Fibroblast of lung (primary cell): Measurements from ENCODE around the gene ARFGAP1. TPM values are rescaled to one million over a fixed set of nuclear protein-coding genes. Genes with fewer than 3 reads are reported as not detected.

ENCODE experiments used
- DNase-seq, 2 donors: peaks; one replicate each; pipeline versions ENCODE4 v3.0.0 to v3.0.0-alpha.2; 2010; ENCODE audit warnings: low read depth in 2 of 2
- H2AFZ ChIP-seq: 2 replicates; pipeline ENCODE4 v1.5.1; 2012; ENCODE audit warnings: low read length, control low read depth, inconsistent platforms
- H3K27ac ChIP-seq: 2 replicates; pipeline ENCODE4 v1.5.1; 2011; ENCODE audit warnings: low read length, control low read depth; ENCODE audit not compliant: insufficient read depth
- H3K27me3 ChIP-seq: 2 replicates; pipeline ENCODE4 v1.5.1; 2011; ENCODE audit warnings: mild to moderate bottlenecking, low read length; ENCODE audit not compliant: control insufficient read depth, insufficient read depth
- H3K36me3 ChIP-seq: 2 replicates; pipeline ENCODE4 v1.5.1; 2011; ENCODE audit warnings: low read length; ENCODE audit not compliant: control insufficient read depth, insufficient read depth
- H3K4me1 ChIP-seq: 2 replicates; pipeline ENCODE4 v1.5.1; 2011; ENCODE audit warnings: low read length; ENCODE audit not compliant: control insufficient read depth, insufficient read depth; ENCODE audit errors: extremely low read depth
- H3K4me2 ChIP-seq: 2 replicates; pipeline ENCODE4 v1.5.1; 2011; ENCODE audit warnings: low read length, control low read depth; ENCODE audit not compliant: insufficient read depth; ENCODE audit errors: extremely low read depth
- H3K4me3 ChIP-seq, 4 experiments: fragments of 200-600 bp in 1 of 4; sonication (generic) in 1 of 4; replicated peaks in 1 of 4; 2 replicates each; pipeline ENCODE4 v1.5.1; 2011 to 2016; ENCODE audit warnings: low read length in 4 of 4, low read depth in 3 of 4, mild to moderate bottlenecking in 3 of 4, control low read depth in 2 of 4, inconsistent platforms in 1 of 4, mixed read lengths in 1 of 4; ENCODE audit not compliant: insufficient read depth in 1 of 4; ENCODE audit errors: control extremely low read depth in 1 of 4
- H3K79me2 ChIP-seq: 2 replicates; pipeline ENCODE4 v1.5.1; 2012; ENCODE audit warnings: mild to moderate bottlenecking, low read length, inconsistent platforms; ENCODE audit not compliant: control insufficient read depth, insufficient read depth
- H3K9ac ChIP-seq: 2 replicates; pipeline ENCODE4 v1.5.1; 2011; ENCODE audit warnings: mild to moderate bottlenecking, low read length, control low read depth; ENCODE audit not compliant: insufficient read depth
- H3K9me3 ChIP-seq: 2 replicates; pipeline ENCODE4 v1.5.1; 2012; ENCODE audit warnings: low read depth, low read length; ENCODE audit not compliant: control insufficient read depth, insufficient read depth
- H4K20me1 ChIP-seq: 2 replicates; pipeline ENCODE4 v1.5.1; 2011; ENCODE audit warnings: low read length; ENCODE audit not compliant: control insufficient read depth, insufficient read depth; ENCODE audit errors: extremely low read depth
- CTCF ChIP-seq, 2 donors: IDR thresholded peaks in 1 of 2; conservative IDR thresholded peaks in 1 of 2; 1 replicate in 1 of 2; 2 replicates in 1 of 2; pipeline ENCODE4 v1.5.1; 2011 to 2012; ENCODE audit warnings: low read length in 2 of 2, control low read depth in 1 of 2, inconsistent platforms in 1 of 2, low read depth in 1 of 2, mild to moderate bottlenecking in 1 of 2
- EZH2 ChIP-seq: IDR thresholded peaks from 2 replicates; pipeline ENCODE4 v1.5.1; 2012; ENCODE audit warnings: low read length, control low read depth, mild to moderate bottlenecking; ENCODE audit errors: missing control alignments
- polyA plus RNA-seq, 2 donors: library from polyadenylated mRNA; depleted of rRNA in 1 of 2; stranded (reverse) in 1 of 2; unstranded in 1 of 2; fragments of >200 nt; gene quantifications; 2 replicates each; pipeline ENCODE4 v1.2.1, GENCODE V29; 2011 to 2012; ENCODE audit warnings: missing spikeins in 1 of 2
- total RNA-seq: library from RNA; depleted of rRNA; stranded (reverse); fragments of >200 nt; gene quantifications from 2 replicates; pipeline ENCODE4 v1.2.1, GENCODE V29; 2014

ARFGAP1 gene
- total and polyA plus RNA-seq, 2 donors (not counting 1 experiment from before 2014, with no cell fraction given) = 37.6 to 42.9 TPM

DNA sequence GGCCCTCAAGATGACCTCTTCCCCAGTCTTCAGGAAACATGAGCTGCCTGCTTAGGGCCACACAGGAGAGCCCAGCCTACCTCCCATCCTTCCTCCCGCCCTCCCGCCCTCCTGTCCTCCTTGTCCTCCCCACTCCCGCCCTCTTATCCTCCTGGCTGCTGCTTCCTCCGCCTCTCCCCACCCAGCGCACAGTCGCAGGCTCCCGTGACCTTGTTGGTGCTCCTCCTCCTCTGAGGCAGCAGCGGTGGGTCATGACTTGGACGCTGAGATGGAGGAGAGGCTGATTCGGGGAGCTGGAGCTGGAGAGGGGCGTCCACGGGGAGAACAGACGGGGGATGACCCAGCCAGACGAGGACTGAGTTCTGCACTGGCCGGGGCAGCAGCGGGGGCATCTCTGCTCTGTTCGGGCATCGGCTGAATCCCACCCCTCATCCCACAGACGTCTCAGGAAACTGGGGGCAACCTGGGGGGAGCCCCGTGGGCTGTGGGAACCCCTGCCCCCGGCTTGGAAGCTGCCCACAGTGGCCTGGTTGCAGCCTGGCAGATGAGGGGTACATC, 56.2 kb downstream of the ARFGAP1 start:
- H3K9ac ChIP-seq = no peak overlapping the region
- TF ChIP-seq CTCF (conservative IDR thresholded peaks at IDR 0.05 in 1 of 2, IDR thresholded peaks at IDR 0.05 in 1 of 2; ENCODE audit: low read depth in 1 of 2, low read length in 2 of 2) (no peak), EZH2 (no peak)
- no peak overlapping the region for H2AFZ ChIP-seq
- peaks cover 3% of the 10 kb centered on the region for H3K27me3 ChIP-seq
- H3K79me2 ChIP-seq = no peaks in the 10 kb centered on the region
- no peaks in the 10 kb centered on the region for H3K36me3 ChIP-seq
- H3K27ac ChIP-seq = no peak overlapping the region
- no peak for DNase-seq
- no peak overlapping the region for H3K4me2 ChIP-seq
- H4K20me1 ChIP-seq = no peaks in the 10 kb centered on the region
- H3K4me3 ChIP-seq = no peak overlapping the region
- H3K4me1 ChIP-seq = no peaks in the 10 kb centered on the region
- H3K9me3 ChIP-seq = no peaks in the 10 kb centered on the region

DNA sequence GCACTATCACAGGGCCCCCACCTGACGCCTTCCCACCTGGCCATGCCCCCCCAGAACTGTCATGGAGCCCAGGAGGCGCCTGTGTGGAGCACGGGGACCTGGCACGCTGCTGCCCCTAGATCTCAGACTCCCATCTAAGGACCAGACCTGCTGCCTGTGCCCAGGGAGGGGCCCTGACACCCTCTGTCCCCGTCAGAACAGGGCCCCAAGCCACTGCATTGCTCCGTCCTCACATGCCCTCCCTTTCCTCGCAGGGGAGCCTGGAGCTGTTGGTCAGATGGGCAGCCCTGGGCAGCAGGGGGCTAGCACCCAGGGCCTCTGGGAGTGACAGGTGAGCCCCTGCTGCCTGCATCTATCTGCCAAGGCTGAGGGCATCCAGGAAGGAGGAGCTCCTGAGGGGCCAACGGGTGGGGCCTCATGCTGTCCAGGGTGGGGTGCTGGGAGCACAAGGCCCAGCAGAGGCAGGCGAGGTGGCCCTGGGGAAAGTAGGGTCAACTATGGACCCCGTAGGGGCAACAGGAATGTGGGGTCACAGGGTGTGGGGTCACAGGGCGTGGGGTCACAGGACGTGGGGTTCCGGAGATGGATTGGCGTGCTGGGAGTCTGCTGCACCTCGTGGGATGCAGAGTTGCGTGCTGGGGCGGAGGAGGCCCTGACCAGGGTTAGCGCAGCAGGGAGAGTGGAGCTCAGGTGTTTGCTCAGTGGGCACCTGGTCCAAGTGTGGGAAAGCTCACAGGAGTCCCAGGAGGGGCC, 56.9 kb downstream of the ARFGAP1 start:
- Histone ChIP-seq H3K4me1 (no peaks in the 10 kb centered on the region), H3K27ac (no peak overlapping the region), H3K4me3 (no peak overlapping the region), H3K27me3 (no peaks in the 10 kb centered on the region), H3K36me3 (no peaks in the 10 kb centered on the region), H3K9me3 (no peaks in the 10 kb centered on the region), H3K79me2 (no peaks in the 10 kb centered on the region), H3K9ac (no peak overlapping the region), H4K20me1 (no peaks in the 10 kb centered on the region), H3K4me2 (no peak overlapping the region), H2AFZ (no peak overlapping the region)
- no peak for DNase-seq
- TF ChIP-seq EZH2 = no peak
- no peak for TF ChIP-seq CTCF (conservative IDR thresholded peaks at IDR 0.05 in 1 of 2, IDR thresholded peaks at IDR 0.05 in 1 of 2; ENCODE audit: low read depth in 1 of 2, low read length in 2 of 2)

GRCh38 chr20:63330084-63330760, 57.6 kb downstream of the ARFGAP1 start:
- Histone ChIP-seq H3K9ac (no peak overlapping the region), H3K27me3 (no peaks in the 10 kb centered on the region), H3K4me3 (no peak overlapping the region), H3K36me3 (no peaks in the 10 kb centered on the region), H3K9me3 (no peaks in the 10 kb centered on the region), H3K4me2 (no peak overlapping the region), H3K79me2 (no peaks in the 10 kb centered on the region), H3K4me1 (no peaks in the 10 kb centered on the region), H4K20me1 (no peaks in the 10 kb centered on the region), H2AFZ (no peak overlapping the region), H3K27ac (no peak overlapping the region)
- DNase-seq = no peak
- TF ChIP-seq EZH2 = no peak
- no peak for TF ChIP-seq CTCF (conservative IDR thresholded peaks at IDR 0.05 in 1 of 2, IDR thresholded peaks at IDR 0.05 in 1 of 2; ENCODE audit: low read depth in 1 of 2, low read length in 2 of 2)
